Measurements from ENCODE around the gene TOR1AIP1. TPM values are rescaled to one million over a fixed set of nuclear protein-coding genes. Genes with fewer than 3 reads are reported as not detected.

Gene TOR1AIP1
- total RNA-seq, 1 experiment from 2014 or later: 17.3 TPM

DNA sequence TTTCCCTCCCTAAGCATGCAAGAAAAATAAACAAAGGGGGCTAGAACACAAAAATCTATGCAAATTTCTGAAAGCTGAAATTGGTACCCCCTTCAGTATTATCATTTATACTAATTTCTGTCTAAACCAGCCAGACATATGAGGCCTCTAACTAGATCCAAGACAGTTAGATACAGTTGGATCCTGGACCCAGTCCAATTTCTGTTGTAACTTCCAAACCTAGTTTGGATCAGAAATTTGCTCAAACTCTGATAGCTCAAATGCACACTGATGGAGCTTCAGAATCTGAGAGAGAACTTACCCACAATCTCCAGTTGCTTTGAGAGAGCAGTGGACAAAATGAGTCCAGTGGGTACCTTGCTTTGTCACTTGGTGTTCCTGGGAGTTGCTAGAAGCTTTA, 84.5 kb downstream of the TOR1AIP1 start:
- H3K27me3 Mint-ChIP-seq (ENCODE audit: low read depth): no peaks in the 10 kb centered on the region
- ChIA-PET CTCF (interaction anchor here (1.7 kb wide), 1 partner anchor 202 kb away, joined by 3 read pairs; no protein-coding TSS in a partner anchor), POLR2A (no interaction called here)
- H3K27ac Mint-ChIP-seq: no peak overlapping the region
- H3K9me3 Mint-ChIP-seq: no peaks in the 10 kb centered on the region
- no peak for DNase-seq (ENCODE audit: low spot score)
- peaks cover 23% of the 10 kb centered on the region for H3K4me1 Mint-ChIP-seq
- ATAC-seq: no peak
- no peak overlapping the region for H3K4me3 Mint-ChIP-seq
- peaks cover 3% of the 10 kb centered on the region; the same call in 1 of the 2 replicates for H3K36me3 Mint-ChIP-seq
- TF ChIP-seq NR2C2 (CRISPR knock-in tag; IDR thresholded peaks at IDR 0.05) (no peak), NR3C1 (CRISPR knock-in tag; conservative IDR thresholded peaks at IDR 0.05; ENCODE audit: low read depth) (no peak), ZNF263 (CRISPR knock-in tag; IDR thresholded peaks at IDR 0.05; ENCODE audit: low read depth) (no peak), ZNF232 (CRISPR knock-in tag; IDR thresholded peaks at IDR 0.05) (no peak), NFE2L1 (CRISPR knock-in tag; IDR thresholded peaks at IDR 0.05) (no peak), CBFB (CRISPR knock-in tag; IDR thresholded peaks at IDR 0.05; ENCODE audit: low read depth) (no peak), ETV6 (CRISPR knock-in tag; IDR thresholded peaks at IDR 0.05) (no peak), NR1H2 (CRISPR knock-in tag; IDR thresholded peaks at IDR 0.05) (no peak), FOXK1 (CRISPR knock-in tag; IDR thresholded peaks at IDR 0.05) (no peak), ELF4 (CRISPR knock-in tag; IDR thresholded peaks at IDR 0.05; ENCODE audit: low read depth) (no peak)
- TF ChIP-seq, protein P1, sequence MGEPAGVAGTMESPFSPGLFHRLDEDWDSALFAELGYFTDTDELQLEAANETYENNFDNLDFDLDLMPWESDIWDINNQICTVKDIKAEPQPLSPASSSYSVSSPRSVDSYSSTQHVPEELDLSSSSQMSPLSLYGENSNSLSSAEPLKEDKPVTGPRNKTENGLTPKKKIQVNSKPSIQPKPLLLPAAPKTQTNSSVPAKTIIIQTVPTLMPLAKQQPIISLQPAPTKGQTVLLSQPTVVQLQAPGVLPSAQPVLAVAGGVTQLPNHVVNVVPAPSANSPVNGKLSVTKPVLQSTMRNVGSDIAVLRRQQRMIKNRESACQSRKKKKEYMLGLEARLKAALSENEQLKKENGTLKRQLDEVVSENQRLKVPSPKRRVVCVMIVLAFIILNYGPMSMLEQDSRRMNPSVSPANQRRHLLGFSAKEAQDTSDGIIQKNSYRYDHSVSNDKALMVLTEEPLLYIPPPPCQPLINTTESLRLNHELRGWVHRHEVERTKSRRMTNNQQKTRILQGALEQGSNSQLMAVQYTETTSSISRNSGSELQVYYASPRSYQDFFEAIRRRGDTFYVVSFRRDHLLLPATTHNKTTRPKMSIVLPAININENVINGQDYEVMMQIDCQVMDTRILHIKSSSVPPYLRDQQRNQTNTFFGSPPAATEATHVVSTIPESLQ (CRISPR knock-in tag; IDR thresholded peaks at IDR 0.05): no peak
- TF ChIP-seq, protein P2, sequence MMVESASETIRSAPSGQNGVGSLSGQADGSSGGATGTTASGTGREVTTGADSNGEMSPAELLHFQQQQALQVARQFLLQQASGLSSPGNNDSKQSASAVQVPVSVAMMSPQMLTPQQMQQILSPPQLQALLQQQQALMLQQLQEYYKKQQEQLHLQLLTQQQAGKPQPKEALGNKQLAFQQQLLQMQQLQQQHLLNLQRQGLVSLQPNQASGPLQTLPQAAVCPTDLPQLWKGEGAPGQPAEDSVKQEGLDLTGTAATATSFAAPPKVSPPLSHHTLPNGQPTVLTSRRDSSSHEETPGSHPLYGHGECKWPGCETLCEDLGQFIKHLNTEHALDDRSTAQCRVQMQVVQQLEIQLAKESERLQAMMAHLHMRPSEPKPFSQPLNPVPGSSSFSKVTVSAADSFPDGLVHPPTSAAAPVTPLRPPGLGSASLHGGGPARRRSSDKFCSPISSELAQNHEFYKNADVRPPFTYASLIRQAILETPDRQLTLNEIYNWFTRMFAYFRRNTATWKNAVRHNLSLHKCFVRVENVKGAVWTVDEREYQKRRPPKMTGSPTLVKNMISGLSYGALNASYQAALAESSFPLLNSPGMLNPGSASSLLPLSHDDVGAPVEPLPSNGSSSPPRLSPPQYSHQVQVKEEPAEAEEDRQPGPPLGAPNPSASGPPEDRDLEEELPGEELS (CRISPR knock-in tag; IDR thresholded peaks at IDR 0.05): no peak
- TF ChIP-seq, protein P3, sequence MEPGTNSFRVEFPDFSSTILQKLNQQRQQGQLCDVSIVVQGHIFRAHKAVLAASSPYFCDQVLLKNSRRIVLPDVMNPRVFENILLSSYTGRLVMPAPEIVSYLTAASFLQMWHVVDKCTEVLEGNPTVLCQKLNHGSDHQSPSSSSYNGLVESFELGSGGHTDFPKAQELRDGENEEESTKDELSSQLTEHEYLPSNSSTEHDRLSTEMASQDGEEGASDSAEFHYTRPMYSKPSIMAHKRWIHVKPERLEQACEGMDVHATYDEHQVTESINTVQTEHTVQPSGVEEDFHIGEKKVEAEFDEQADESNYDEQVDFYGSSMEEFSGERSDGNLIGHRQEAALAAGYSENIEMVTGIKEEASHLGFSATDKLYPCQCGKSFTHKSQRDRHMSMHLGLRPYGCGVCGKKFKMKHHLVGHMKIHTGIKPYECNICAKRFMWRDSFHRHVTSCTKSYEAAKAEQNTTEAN (CRISPR knock-in tag; IDR thresholded peaks at IDR 0.05): no peak
- TF ChIP-seq, protein P4, sequence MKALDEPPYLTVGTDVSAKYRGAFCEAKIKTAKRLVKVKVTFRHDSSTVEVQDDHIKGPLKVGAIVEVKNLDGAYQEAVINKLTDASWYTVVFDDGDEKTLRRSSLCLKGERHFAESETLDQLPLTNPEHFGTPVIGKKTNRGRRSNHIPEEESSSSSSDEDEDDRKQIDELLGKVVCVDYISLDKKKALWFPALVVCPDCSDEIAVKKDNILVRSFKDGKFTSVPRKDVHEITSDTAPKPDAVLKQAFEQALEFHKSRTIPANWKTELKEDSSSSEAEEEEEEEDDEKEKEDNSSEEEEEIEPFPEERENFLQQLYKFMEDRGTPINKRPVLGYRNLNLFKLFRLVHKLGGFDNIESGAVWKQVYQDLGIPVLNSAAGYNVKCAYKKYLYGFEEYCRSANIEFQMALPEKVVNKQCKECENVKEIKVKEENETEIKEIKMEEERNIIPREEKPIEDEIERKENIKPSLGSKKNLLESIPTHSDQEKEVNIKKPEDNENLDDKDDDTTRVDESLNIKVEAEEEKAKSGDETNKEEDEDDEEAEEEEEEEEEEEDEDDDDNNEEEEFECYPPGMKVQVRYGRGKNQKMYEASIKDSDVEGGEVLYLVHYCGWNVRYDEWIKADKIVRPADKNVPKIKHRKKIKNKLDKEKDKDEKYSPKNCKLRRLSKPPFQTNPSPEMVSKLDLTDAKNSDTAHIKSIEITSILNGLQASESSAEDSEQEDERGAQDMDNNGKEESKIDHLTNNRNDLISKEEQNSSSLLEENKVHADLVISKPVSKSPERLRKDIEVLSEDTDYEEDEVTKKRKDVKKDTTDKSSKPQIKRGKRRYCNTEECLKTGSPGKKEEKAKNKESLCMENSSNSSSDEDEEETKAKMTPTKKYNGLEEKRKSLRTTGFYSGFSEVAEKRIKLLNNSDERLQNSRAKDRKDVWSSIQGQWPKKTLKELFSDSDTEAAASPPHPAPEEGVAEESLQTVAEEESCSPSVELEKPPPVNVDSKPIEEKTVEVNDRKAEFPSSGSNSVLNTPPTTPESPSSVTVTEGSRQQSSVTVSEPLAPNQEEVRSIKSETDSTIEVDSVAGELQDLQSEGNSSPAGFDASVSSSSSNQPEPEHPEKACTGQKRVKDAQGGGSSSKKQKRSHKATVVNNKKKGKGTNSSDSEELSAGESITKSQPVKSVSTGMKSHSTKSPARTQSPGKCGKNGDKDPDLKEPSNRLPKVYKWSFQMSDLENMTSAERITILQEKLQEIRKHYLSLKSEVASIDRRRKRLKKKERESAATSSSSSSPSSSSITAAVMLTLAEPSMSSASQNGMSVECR (CRISPR knock-in tag; IDR thresholded peaks at IDR 0.05; ENCODE audit: borderline replicate concordance): no peak
- TF ChIP-seq, protein P5, sequence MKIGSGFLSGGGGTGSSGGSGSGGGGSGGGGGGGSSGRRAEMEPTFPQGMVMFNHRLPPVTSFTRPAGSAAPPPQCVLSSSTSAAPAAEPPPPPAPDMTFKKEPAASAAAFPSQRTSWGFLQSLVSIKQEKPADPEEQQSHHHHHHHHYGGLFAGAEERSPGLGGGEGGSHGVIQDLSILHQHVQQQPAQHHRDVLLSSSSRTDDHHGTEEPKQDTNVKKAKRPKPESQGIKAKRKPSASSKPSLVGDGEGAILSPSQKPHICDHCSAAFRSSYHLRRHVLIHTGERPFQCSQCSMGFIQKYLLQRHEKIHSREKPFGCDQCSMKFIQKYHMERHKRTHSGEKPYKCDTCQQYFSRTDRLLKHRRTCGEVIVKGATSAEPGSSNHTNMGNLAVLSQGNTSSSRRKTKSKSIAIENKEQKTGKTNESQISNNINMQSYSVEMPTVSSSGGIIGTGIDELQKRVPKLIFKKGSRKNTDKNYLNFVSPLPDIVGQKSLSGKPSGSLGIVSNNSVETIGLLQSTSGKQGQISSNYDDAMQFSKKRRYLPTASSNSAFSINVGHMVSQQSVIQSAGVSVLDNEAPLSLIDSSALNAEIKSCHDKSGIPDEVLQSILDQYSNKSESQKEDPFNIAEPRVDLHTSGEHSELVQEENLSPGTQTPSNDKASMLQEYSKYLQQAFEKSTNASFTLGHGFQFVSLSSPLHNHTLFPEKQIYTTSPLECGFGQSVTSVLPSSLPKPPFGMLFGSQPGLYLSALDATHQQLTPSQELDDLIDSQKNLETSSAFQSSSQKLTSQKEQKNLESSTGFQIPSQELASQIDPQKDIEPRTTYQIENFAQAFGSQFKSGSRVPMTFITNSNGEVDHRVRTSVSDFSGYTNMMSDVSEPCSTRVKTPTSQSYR (CRISPR knock-in tag; IDR thresholded peaks at IDR 0.05): no peak

Measured in WTC11 (cell line).